DOHH2 (cell line): Measurements from ENCODE around the gene SUN2.

Experiments
- H3F3A ChIP-seq: fragments of 200-600 bp; sonication (generic), shearing (Covaris generic); 2 replicates; pipeline ENCODE4 v1.6.0; 2016; ENCODE audit warnings: antibody characterized with exemption, mild to moderate bottlenecking; ENCODE audit not compliant: control insufficient read depth, insufficient read depth
- H3K27ac ChIP-seq: fragments of 200-600 bp; sonication (generic); 2 replicates; pipeline ENCODE4 v1.5.1; 2014; ENCODE audit warnings: low read depth, mild to moderate bottlenecking, low read length, moderate library complexity
- H3K27me3 ChIP-seq: fragments of 200-600 bp; sonication (generic); 2 replicates; pipeline ENCODE4 v1.6.1; 2014; ENCODE audit warnings: mild to moderate bottlenecking, low read length, mixed read lengths; ENCODE audit not compliant: control insufficient read depth
- H3K36me3 ChIP-seq: fragments of 200-600 bp; sonication (generic); 2 replicates; pipeline ENCODE4 v1.6.1; 2014; ENCODE audit warnings: mild to moderate bottlenecking, low read length, moderate library complexity, mixed read lengths; ENCODE audit not compliant: control insufficient read depth
- H3K4me1 ChIP-seq: fragments of 200-600 bp; sonication (generic); 2 replicates; pipeline ENCODE4 v1.6.1; 2014; ENCODE audit warnings: mild to moderate bottlenecking, low read length, mixed read lengths; ENCODE audit not compliant: control insufficient read depth
- H3K4me2 ChIP-seq: fragments of 200-600 bp; sonication (generic); 2 replicates; pipeline ENCODE4 v1.6.0; 2014; ENCODE audit warnings: mild to moderate bottlenecking, low read length, moderate library complexity
- H3K4me3 ChIP-seq: fragments of 200-600 bp; sonication (generic); 2 replicates; pipeline ENCODE4 v1.5.1; 2014; ENCODE audit warnings: mild to moderate bottlenecking, low read length, mixed read lengths
- H3K79me2 ChIP-seq: fragments of 200-600 bp; sonication (generic); 2 replicates; pipeline ENCODE4 v1.6.1; 2014; ENCODE audit warnings: mild to moderate bottlenecking, low read length, mixed read lengths; ENCODE audit not compliant: control insufficient read depth
- H3K9me2 ChIP-seq: fragments of 200-600 bp; sonication (generic); replicated peaks from 2 replicates; pipeline ENCODE4 v1.6.1; 2014; ENCODE audit warnings: mild to moderate bottlenecking, low read length, mixed read lengths; ENCODE audit not compliant: control insufficient read depth
- H3K9me3 ChIP-seq: fragments of 200-600 bp; sonication (generic); 2 replicates; pipeline ENCODE4 v1.6.1; 2014; ENCODE audit warnings: antibody characterized with exemption, low read length, mixed read lengths; ENCODE audit not compliant: control insufficient read depth, insufficient read depth
- H4K20me1 ChIP-seq: fragments of 200-600 bp; sonication (generic); 2 replicates; pipeline ENCODE4 v1.6.0; 2014; ENCODE audit warnings: low read depth, mild to moderate bottlenecking, antibody characterized with exemption, low read length, moderate library complexity; ENCODE audit not compliant: control insufficient read depth, insufficient read depth
- EZH2phosphoT487 ChIP-seq: fragments of 200-600 bp; sonication (generic); IDR thresholded peaks from 2 replicates; pipeline ENCODE4 v1.6.1; 2017; ENCODE audit warnings: borderline replicate concordance, mild to moderate bottlenecking, antibody characterized with exemption, low read length, moderate library complexity, mixed read lengths
- TF ChIP-seq, protein P1 (sequence below): fragments of 200-600 bp; sonication (generic); IDR thresholded peaks from one replicate; pipeline ENCODE4 v1.5.1; 2014; ENCODE audit warnings: antibody characterized with exemption, mild to moderate bottlenecking, low read depth, low read length; ENCODE audit not compliant: poor library complexity, severe bottlenecking

SUN2 gene

DNA sequence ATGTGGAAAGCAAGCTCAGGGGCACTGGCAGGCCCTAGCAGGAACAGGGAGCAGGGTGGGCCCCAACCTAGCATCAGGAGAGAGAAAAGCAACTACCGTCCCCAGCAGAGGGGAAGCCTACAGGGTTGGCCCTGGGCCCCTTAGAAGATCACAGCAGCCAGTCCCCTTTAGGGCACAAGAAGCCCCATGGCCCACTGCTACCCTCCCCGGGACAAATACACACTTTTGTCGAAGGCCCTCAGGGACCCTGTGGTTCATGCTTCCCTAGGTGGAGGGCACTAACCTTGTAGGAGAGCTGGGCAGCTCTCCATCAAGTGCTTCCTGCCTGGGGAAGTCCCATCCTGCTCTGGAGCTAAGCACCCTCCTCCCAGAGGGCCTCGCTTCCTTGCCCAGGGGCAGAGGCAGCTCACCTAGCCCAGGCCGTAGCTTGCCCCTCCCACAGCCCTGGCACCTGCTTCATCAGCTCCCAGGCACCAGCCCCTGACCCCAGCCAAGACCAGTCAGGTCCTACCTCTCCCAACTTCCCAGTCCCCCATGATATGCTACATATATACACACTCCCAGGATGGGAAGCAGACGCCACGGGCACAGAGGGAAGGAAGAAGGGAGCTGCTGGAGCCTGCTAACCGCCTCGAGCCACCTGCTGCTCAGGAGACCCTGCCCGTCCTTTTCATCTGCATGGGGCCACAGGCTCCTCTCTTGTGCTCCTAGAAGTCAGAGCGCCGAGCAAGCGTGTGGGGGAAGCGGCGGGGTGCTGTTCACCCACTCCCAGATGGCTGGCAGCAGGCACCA is 20.1 kb downstream of the SUN2 start:
- no peak overlapping the region for H3K4me3 ChIP-seq
- H3K27me3 ChIP-seq: no peaks in the 10 kb centered on the region
- H3K4me1 ChIP-seq: no peaks in the 10 kb centered on the region
- no peak overlapping the region for H3K4me2 ChIP-seq
- no peaks in the 10 kb centered on the region; the same call in 1 of the 2 replicates for H3F3A ChIP-seq
- no peaks in the 10 kb centered on the region for H3K79me2 ChIP-seq
- no peaks in the 10 kb centered on the region for H4K20me1 ChIP-seq
- TF ChIP-seq, protein P1, sequence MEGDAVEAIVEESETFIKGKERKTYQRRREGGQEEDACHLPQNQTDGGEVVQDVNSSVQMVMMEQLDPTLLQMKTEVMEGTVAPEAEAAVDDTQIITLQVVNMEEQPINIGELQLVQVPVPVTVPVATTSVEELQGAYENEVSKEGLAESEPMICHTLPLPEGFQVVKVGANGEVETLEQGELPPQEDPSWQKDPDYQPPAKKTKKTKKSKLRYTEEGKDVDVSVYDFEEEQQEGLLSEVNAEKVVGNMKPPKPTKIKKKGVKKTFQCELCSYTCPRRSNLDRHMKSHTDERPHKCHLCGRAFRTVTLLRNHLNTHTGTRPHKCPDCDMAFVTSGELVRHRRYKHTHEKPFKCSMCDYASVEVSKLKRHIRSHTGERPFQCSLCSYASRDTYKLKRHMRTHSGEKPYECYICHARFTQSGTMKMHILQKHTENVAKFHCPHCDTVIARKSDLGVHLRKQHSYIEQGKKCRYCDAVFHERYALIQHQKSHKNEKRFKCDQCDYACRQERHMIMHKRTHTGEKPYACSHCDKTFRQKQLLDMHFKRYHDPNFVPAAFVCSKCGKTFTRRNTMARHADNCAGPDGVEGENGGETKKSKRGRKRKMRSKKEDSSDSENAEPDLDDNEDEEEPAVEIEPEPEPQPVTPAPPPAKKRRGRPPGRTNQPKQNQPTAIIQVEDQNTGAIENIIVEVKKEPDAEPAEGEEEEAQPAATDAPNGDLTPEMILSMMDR: no peak
- TF ChIP-seq EZH2phosphoT487: no peak
- H3K9me3 ChIP-seq: no peaks in the 10 kb centered on the region
- peaks cover 97% of the 10 kb centered on the region for H3K36me3 ChIP-seq
- no peak overlapping the region for H3K27ac ChIP-seq
- H3K9me2 ChIP-seq: no peaks in the 10 kb centered on the region

DNA sequence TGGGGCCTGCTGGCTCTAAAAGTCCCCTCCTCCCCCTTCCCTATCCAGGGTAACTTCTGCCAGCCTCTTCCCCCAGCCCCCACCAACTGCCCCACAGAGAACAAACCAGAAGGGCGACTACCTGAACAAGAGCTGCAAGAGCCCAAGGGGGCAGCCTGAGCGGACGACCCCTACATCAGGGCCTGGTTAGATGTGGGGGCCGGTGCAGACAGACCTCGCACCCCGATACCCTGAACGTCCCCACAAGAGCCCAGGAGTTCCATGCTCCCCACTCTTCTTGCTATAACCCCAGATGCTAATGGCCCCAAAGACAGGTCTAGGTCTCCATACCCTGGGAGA is 20.7 kb downstream of the SUN2 start:
- Histone ChIP-seq H3K9me3 (no peaks in the 10 kb centered on the region), H3K4me1 (no peaks in the 10 kb centered on the region), H3K27me3 (no peaks in the 10 kb centered on the region), H3K79me2 (no peaks in the 10 kb centered on the region), H3K4me3 (no peak overlapping the region), H3K4me2 (no peak overlapping the region), H3K9me2 (no peaks in the 10 kb centered on the region), H4K20me1 (no peaks in the 10 kb centered on the region), H3K36me3 (peaks cover 96% of the 10 kb centered on the region), H3F3A (no peaks in the 10 kb centered on the region; the same call in 1 of the 2 replicates), H3K27ac (no peak overlapping the region)
- TF ChIP-seq, protein P1: no peak
- no peak for TF ChIP-seq EZH2phosphoT487

DNA sequence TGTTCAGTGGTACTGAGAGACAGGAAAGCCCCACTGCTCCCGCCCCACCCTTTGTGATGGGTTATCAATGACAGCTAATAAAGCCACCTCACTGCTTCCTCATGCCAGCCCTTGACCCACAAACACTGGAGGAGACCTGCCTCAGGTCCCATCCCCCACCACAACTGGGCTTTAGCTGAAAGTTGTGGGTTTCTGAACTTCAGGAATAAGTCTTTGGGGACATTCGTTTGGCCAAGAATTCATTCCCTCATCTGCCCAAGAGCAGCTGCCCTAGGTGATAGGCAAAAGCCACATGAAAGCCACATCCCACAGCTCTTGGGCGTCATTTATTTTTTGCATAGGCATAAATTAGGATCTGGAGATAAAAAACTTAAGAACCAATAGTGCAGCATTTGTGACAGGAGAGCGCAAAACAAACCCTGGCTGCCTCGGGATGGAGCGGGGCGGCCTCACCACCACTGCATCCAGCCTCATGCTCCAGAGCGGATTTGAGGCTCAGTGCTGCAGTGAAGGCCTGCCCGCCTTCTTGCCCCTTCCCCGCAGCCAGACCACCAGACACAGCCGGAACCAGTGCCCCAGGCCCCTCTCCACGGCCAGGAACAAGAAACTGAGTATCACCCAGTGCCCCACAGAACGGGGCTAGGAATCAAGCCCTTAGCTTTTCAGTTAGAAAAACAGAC is 21.2 kb downstream of the SUN2 start:
- no peak for TF ChIP-seq EZH2phosphoT487
- TF ChIP-seq, protein P1: no peak
- Histone ChIP-seq H3K4me1 (no peaks in the 10 kb centered on the region), H3K79me2 (no peaks in the 10 kb centered on the region), H3F3A (no peaks in the 10 kb centered on the region; the same call in 1 of the 2 replicates), H3K27ac (no peak overlapping the region), H3K4me3 (no peak overlapping the region), H4K20me1 (no peaks in the 10 kb centered on the region), H3K4me2 (no peak overlapping the region), H3K27me3 (no peaks in the 10 kb centered on the region), H3K36me3 (peaks cover 96% of the 10 kb centered on the region), H3K9me3 (no peaks in the 10 kb centered on the region), H3K9me2 (no peaks in the 10 kb centered on the region)
